ENCODE data around the gene SPSB1.
"Not testable (repeated sequence)": the region's sequence is repeated elsewhere in the genome, so short reads cannot be mapped to it uniquely, and the experiment has no call there.

The SPSB1 gene

DNA sequence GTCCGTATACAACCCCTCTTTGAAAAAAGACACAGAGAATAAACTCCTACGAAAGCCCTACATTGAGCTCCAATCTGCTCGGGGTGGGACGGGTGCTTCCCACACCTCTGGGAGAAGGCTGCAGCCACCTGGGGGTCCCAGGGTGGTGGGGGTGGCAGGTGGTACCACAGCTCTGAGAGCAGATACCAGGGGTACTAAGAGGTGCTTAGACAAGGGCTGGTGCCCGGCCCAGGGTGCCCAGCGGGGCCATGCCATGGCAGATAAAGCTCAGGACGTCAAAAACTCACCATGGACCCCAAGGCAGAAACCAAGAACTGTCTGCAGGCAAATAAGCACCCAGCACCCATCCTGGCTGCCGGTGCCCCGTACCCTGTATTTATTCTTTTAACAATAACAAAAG, 75.1 kb downstream of the SPSB1 start:
- DNase-seq (ENCODE audit: low spot score): no peak

- DNase-seq (ENCODE audit: low spot score): no peak
Observed at GRCh38 chr1:9368356-9368755, 75.7 kb downstream of the SPSB1 start.

- DNase-seq (ENCODE audit: low spot score): no peak
Observed at GRCh38 chr1:9369964-9370788, 77.5 kb downstream of the SPSB1 start.

DNA sequence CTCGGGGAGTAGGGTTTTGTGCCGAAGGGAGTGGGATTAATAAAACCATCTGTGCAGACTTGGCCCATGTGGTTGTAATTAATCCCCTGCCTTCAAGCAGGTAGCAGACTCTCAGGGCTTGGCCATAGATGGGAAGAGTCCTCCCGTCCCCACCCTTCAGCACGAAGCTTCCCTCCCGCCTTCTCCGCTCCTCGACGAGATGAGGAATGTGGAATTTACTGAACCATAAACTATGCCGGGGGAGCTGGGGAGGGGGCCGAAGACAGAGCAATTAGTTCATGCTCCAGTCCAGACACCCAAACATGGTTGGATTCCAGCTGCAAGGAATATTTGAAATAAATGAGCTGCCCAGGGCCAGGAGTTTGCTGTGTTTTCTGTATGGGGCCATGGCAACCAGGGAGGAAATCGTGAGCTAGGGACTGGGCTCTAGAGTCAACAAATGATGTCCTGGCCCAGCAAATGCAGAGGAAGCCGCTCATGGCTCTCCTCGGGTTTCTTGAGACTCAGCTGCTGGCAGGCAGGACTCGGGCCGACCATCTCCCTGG, 78.8 kb downstream of the SPSB1 start:
- no peak for DNase-seq (ENCODE audit: low spot score)

DNA sequence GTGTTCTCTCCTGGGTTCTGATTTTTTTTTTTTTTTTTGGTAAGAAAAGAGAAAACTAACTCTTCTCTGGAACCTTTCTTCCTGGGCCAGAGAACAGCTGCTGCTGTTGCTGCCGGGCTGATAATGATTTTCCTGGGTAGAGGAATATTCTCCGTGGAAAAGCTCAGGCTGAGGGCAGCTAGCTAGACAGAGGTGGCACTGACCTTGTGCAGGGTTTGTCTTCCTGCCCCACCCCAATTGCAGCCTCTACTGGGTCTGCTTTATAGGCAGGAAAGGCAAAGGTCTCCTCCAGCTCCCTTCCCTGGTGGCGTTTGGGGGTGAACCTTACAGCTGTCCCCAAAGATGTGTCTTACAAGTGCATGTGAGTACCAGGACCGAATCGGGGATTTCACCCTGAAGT, 79.3 kb downstream of the SPSB1 start:
- no peak for DNase-seq (ENCODE audit: low spot score)

DNA sequence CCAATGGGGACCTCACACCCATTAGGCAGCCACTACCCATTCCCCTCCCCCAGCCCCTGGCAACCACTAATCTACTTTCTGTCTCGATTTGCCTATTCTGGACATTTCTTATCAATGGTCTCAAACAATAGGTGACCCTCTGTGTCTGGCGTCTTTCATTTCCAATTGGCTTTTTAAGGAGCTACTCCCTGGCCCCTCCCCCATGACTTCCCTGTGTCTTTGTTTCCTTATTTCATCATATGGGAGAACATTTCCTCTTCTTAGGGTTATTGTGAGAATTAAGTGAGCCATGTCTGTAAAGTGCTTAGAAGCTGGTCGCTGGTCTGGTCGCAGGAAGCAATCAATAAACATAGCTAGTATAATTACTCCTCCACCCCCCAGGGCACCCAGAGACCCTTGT, 80.9 kb downstream of the SPSB1 start:
- no peak for DNase-seq (ENCODE audit: low spot score)

DNA sequence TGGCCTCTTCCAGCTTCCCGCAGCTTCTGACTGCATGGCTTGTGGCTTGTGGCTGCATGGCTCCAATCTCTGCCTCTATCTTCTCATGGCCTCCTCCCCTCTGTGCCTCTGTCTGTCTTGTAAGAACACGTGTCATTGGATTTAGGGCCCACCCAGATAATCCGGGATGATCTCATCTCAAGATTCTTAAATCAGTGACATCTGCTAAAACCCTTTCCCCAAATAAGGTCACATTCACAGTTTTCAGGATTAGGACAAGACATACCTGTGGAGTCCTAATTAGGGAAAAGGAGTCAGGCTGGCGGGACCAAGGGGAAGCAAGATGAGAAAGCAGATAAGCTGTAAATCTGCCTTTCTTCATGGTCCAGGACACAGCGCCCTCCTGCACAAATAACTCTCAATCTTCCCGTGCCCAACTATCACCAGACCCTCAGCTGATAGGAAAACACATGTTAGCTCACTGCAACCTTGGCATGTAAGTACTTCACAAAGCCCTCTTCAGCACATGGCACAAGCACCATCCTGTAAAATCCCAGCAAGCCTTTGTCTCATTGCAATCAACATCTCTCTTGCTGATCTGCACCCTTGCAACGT, 82.2 kb downstream of the SPSB1 start:
- DNase-seq (ENCODE audit: low spot score): no peak

GRCh38 chr1:9375912-9376311, 83.2 kb downstream of the SPSB1 start:
- DNase-seq (ENCODE audit: low spot score): no peak

DNA sequence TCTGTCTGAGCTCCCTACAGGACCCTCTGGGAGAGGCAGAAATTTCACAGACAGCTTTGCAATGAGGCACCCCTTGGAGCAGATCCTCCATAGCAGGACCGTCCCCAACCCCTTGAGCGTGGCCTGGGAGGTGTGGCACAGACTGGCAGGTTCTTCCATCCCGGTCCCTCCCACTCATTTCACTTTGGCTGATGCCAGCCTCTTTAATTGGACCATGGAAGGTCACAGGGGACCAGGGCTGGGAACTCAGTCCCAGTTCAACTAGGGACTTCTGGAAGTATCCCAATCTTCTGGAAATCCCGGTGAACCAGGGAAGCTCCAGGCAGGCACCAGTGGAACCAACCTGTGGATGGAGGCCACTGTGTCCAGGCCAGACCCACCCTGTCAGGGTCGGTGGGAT, 83.7 kb downstream of the SPSB1 start:
- no peak for DNase-seq (ENCODE audit: low spot score)

DNA sequence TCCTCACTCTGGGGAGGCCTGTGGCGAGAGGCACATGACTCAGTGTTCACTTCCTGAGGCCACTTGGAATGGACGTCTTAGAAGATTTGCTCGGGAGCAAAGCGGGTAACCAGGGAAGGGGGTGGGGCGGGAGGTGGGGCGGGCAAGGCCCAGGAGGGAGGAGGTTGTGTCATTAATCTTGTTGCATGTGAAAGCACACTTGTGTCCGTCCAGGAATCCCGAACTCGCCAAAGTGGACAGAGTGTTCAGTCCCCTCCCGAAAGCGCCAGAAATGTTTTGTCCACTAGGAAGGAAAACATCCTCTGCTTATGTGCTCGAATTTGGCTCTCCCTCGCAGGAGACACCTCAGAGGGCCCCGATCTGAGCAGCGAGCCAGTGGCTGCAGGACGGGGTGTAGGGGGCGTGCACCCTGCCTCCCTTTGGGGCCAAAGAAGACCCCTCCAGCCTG, 84.2 kb downstream of the SPSB1 start:
- no peak for DNase-seq (ENCODE audit: low spot score)

- DNase-seq (ENCODE audit: low spot score): no peak
Observed at GRCh38 chr1:9378801-9379200, 86.1 kb downstream of the SPSB1 start.

DNA sequence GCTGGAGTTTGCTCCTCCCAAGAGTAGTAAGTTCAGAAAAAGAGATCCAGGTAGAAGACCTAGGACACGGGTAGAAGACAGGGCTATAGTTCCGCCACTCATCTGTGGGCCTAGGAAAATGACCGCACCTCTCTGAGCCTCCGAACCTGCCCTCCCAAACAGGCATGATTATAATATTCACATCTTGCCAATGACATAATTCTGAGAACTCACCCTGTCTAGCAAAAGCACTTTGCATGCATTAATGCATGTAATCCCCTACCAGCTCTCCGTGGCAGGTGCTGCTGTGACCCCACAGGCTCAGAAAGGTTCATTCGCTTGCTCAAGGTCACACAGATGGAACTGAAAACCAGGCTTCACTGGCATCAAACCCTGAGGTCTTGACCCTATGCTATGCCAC, 88.0 kb downstream of the SPSB1 start:
- no peak for DNase-seq (ENCODE audit: low spot score)

DNA sequence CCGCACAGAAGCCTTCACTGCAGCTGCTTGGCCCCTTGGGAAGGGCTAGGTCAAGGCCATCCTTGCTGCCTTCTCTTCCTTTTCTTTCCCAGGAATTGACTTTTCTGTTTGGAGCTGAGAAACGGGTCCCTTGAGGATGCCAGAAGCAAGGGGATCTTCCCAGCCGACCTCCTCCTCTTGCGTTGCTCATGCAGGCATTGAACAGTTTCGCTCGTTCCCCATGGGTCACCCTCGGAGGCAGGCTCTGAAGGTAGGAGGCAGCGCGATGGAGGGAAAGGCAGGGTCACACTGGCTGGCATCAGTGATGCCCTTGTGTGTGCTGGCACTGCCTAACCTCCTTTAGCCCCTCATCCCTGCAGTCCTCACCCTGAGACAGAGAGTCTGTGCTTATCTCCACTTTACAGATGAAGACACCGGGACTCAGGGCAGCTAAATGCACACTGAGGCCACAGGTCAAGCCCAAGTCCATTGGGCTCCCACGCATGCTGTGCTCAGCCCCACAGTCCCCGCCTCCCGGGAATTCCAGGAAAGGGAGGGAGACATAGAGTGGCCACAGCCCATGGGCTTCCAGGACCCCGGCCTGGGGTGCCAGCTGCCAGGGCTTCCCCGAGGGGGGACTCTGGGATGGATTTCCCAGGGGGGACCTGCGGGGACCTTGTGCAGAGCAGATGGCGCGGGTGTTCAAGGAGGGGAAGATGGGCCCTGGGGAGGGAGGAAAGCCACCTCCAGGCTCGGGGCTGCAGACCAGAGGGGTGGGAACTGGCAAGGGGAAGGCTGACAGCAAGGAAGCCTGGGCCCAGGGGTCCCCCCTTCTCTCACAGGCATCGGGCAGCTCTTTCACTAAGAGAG, 90.2 kb downstream of the SPSB1 start:
- no peak for DNase-seq (ENCODE audit: low spot score)

GRCh38 chr1:9384128-9384527, 91.4 kb downstream of the SPSB1 start:
- no peak for DNase-seq (ENCODE audit: low spot score)

GRCh38 chr1:9384751-9385245, 92.1 kb downstream of the SPSB1 start:
- DNase-seq (ENCODE audit: low spot score): no peak

GRCh38 chr1:9385392-9385791, 92.7 kb downstream of the SPSB1 start:
- DNase-seq (ENCODE audit: low spot score): not testable (repeated sequence)

DNA sequence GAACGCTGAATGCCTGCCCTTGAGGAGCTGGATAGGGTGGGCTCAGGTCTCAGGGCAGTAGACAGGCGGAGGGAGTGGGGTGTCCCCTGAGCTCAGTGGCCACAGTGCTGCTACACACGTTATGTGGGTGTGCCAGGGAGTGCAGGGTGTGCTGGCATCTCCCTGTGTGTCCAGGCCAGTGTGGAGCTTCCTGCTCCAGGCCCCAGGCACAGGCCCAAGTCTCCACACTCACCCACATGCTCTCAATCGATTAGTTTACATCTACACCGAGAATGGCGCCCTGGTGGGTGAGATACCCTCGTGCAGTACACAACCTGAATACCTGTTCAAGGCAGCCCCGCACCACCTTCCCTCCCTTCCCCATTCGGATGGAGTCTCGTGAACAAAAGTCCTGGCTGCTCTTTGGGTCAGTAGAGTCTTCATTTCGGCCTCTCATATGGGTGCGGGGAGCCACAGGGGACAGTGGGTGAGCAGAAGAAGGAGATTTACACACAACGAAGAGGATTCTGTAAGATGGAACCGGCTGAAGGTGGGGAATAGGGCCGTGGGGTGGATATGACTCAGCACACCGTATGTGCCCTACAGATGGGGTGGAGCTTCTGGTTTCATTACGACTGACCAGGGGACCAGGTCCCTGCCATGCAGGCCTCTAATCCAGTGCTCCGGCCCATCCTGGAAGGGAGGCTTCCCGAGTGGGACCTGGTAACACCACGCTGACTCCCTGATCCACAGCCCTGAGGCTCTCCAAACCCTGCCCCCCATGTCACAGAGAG, 93.3 kb downstream of the SPSB1 start:
- no peak for DNase-seq (ENCODE audit: low spot score)

DNA sequence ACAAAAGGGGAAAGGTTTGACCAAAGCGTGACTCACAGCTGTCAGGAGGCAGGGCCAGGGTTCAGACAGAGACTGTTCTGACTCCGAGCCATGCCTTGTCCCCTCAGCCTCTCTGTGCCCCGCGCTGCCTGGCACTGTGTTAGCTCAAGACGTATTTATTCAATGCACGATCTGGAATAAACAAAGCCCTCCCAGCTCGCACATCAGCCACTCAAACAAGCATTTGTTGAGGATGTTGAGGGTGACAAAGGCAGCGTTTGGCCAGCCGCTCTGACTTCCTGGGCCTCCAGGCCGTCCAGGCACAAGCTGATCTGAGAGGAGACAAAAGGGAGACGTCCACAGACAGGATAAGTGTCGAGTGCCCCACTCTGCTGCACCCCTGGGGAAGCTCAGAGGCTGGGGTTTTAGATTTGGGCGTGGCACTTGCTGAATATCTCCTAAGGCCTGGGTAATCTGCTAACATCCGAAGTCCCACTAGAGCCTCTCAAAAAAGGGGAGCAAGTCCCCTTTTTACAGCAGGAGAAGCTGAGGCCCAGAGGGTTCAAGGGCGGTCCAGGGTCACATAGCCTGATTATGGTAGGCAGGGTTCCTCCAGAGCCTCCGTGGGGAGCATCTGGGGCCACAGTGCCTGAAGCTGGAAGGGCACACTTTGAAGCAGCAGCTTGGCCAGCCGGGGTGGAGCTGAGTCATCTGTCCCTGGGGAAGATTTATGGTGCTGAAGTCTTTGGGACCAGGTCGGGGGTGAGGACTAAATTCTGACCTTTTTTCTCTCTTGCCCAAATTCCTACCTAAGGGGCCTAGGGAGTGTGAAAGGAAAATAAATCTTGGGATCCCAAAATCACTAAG, 95.9 kb downstream of the SPSB1 start:
- no peak for DNase-seq (ENCODE audit: low spot score)

DNA sequence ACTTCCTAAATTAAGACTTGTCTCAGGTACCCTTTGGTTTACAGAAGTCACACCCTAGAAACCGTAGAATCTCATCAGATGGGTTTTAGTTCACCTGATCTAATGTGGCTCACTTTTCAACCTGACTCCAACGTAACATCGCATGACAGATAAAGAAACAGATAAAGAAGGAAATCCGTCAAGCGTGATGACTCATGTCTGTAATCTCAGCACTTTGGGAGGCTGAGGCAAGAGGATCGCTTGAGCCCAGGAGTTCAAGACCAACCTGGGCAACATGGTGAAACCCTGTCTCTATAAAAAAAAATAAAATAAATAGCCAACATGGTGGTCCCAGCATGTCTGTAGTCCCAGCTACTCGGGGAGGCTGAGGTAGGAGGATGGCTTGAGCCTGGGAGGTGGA, 97.3 kb downstream of the SPSB1 start:
- DNase-seq (ENCODE audit: low spot score): no peak

DNA sequence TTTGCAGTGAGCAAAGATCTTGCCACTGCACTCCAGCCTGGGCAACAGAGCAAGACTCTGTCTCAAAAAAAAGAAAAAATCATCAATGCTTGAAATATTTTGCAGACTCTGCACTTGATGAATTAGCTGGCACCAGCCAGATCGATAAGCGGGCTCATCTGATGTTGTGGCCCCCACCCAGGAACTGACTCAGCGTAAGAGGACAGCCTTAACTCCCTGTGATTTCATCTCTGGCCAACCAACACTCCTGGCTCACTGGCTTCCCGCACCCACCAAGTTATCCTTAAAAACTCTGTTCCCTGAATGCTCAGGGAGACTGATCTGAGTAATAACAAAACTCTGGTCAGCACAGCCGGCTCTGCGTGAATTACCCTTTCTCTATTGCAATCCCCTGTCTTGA, 98.9 kb downstream of the SPSB1 start:
- no peak for DNase-seq (ENCODE audit: low spot score)

- no peak for DNase-seq (ENCODE audit: low spot score)
Observed at GRCh38 chr1:9394010-9394409, 101.3 kb downstream of the SPSB1 start.

Data from RKO (cell line).